OCI-LY7 (cell line): ENCODE data around the gene PRR5L.

Experiments used
- CTCF ChIP-seq: fragments of 200-600 bp; sonication (generic); conservative IDR thresholded peaks from 2 replicates; pipeline ENCODE4 v1.5.1; 2014; ENCODE audit warnings: mild to moderate bottlenecking, antibody characterized with exemption, low read length, moderate library complexity, mixed read lengths
- EZH2phosphoT487 ChIP-seq: fragments of 200-600 bp; sonication (generic); IDR thresholded peaks from 2 replicates; pipeline ENCODE4 v1.6.1; 2018; ENCODE audit warnings: low read depth, borderline replicate concordance, mild to moderate bottlenecking, mixed run types, antibody characterized with exemption, low read length, moderate library complexity, mixed read lengths

- TF ChIP-seq CTCF (no peak), EZH2phosphoT487 (no peak)
Observed at GRCh38 chr11:36280531-36280930, 15.6 kb upstream of the PRR5L start.
